BJ (cell line): ENCODE results near the gene NOVA2. TPM values are rescaled to one million over a fixed set of nuclear protein-coding genes. Genes with fewer than 3 reads are reported as not detected.

Experiments
- CTCF ChIA-PET: fragments of 350-600 bp; formaldehyde crosslinking; extraction: SDS; loops from one replicate; lab custom pipeline; 2021; ENCODE audit warnings: antibody characterized with exemption, inconsistent platforms; lab: Yijun Ruan, JAX
- POLR2A ChIA-PET: fragments of 300-600 bp; sonication (Branson Sonifier 250); formaldehyde crosslinking; extraction: SDS; loops from one replicate; lab custom pipeline; 2021; ENCODE audit warnings: antibody characterized with exemption; lab: Charles Lee
- DNase-seq: peaks from one replicate; pipeline ENCODE4 v3.0.0-alpha.2; 2011; ENCODE audit warnings: low read depth
- H3K27me3 ChIP-seq: 2 replicates; pipeline ENCODE4 v1.6.0; 2011; ENCODE audit warnings: low read length; ENCODE audit not compliant: control insufficient read depth, insufficient read depth
- H3K36me3 ChIP-seq: 2 replicates; pipeline ENCODE4 v1.5.1; 2011; ENCODE audit warnings: low read length; ENCODE audit not compliant: control insufficient read depth, insufficient read depth
- H3K4me3 ChIP-seq: 2 replicates; pipeline ENCODE4 v1.5.1; 2011; ENCODE audit warnings: low read depth, mild to moderate bottlenecking, control low read depth, low read length
- CTCF ChIP-seq: IDR thresholded peaks from 2 replicates; pipeline ENCODE4 v1.5.1; 2011; ENCODE audit warnings: low read depth, mild to moderate bottlenecking, control low read depth, inconsistent platforms, low read length, moderate library complexity; ENCODE audit not compliant: insufficient read depth
- polyA plus RNA-seq: library from polyadenylated mRNA; depleted of rRNA; stranded (reverse); fragments of >200 nt; gene quantifications from 2 replicates; pipeline ENCODE4 v1.2.3, GENCODE V29; 2011

NOVA2 gene
- polyA plus RNA-seq, 1 experiment: 0.01 TPM

GRCh38 chr19:45960595-45961235, 12.9 kb downstream of the NOVA2 start:
- no peak for TF ChIP-seq CTCF
- Histone ChIP-seq H3K36me3 (no peaks in the 10 kb centered on the region), H3K27me3 (peaks cover 11% of the 10 kb centered on the region), H3K4me3 (no peak overlapping the region)
- no peak for DNase-seq
- CTCF ChIA-PET: interaction anchor here (0.9 to 1.3 kb wide), 2 partner anchors 10 to 14 kb away, joined by 3 to 5 read pairs; no protein-coding TSS in a partner anchor
- POLR2A ChIA-PET: no interaction called here

GRCh38 chr19:45959517-45960025, 14.1 kb downstream of the NOVA2 start:
- Histone ChIP-seq H3K27me3 (peaks cover 9% of the 10 kb centered on the region), H3K4me3 (no peak overlapping the region), H3K36me3 (no peaks in the 10 kb centered on the region)
- no peak for DNase-seq
- no peak for TF ChIP-seq CTCF
- ChIA-PET POLR2A (no interaction called here), CTCF (no interaction called here)

GRCh38 chr19:45958769-45959516, 14.7 kb downstream of the NOVA2 start:
- H3K36me3 ChIP-seq: no peaks in the 10 kb centered on the region
- no peak for DNase-seq
- POLR2A ChIA-PET: no interaction called here
- no peak for TF ChIP-seq CTCF
- CTCF ChIA-PET: no interaction called here
- peaks cover 9% of the 10 kb centered on the region for H3K27me3 ChIP-seq
- no peak overlapping the region for H3K4me3 ChIP-seq

DNA sequence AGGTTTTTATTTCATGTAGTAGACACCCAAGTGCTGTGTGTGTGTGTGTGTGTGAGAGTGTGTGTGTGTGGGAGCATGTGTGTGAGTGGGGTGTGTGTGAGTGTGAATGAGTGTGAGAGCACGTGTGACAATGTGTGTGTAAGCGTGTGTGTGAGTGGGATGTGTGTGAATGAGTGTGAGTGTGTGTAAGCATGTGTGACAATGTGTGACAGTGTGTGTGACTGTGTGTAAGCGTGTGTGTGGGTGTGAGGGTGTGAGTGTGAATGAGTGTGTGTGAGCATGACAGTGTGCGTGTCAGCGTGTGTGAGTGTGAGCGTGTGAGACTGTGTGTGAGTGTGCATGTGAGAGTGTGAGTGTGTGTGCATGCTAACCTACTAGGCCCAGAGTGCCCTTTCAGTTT, 15.3 kb downstream of the NOVA2 start:
- no peak for DNase-seq
- CTCF ChIA-PET: no interaction called here
- Histone ChIP-seq H3K4me3 (no peak overlapping the region), H3K36me3 (no peaks in the 10 kb centered on the region), H3K27me3 (peaks cover 9% of the 10 kb centered on the region)
- POLR2A ChIA-PET: no interaction called here
- TF ChIP-seq CTCF: no peak

- Histone ChIP-seq H3K4me3 (no peak overlapping the region), H3K36me3 (no peaks in the 10 kb centered on the region), H3K27me3 (peaks cover 9% of the 10 kb centered on the region)
- DNase-seq: no peak
- TF ChIP-seq CTCF: no peak
- CTCF ChIA-PET: interaction anchor here (0.6 kb wide), 1 partner anchor 245 kb away, joined by 3 read pairs; no protein-coding TSS in a partner anchor
- POLR2A ChIA-PET: no interaction called here
Observed at GRCh38 chr19:45955905-45956608, 17.6 kb downstream of the NOVA2 start.
